Nephron progenitor cell (in vitro differentiated cells): ENCODE data around the gene GNG7.
"Not testable (repeated sequence)": the region's sequence is repeated elsewhere in the genome, so short reads cannot be mapped to it uniquely, and the experiment has no call there.

Experiments used
- DNase-seq: peaks from one replicate; pipeline ENCODE4 v3.0.0; 2021
- H3K27ac Mint-ChIP-seq: 2 replicates; pipeline ENCODE4 v1.8.0; 2021; ENCODE audit warnings: mild to moderate bottlenecking, moderate library complexity, mixed read lengths
- H3K27me3 Mint-ChIP-seq: 2 replicates; pipeline ENCODE4 v1.8.0; 2021; ENCODE audit warnings: mild to moderate bottlenecking, low read depth, mixed read lengths; ENCODE audit not compliant: poor library complexity
- H3K36me3 Mint-ChIP-seq: 2 replicates; pipeline ENCODE4 v1.8.0; 2021; ENCODE audit warnings: low read depth, mixed read lengths
- H3K4me1 Mint-ChIP-seq: 2 replicates; pipeline ENCODE4 v1.8.0; 2021; ENCODE audit warnings: mixed read lengths
- H3K4me3 Mint-ChIP-seq: 2 replicates; pipeline ENCODE4 v1.8.0; 2021; ENCODE audit warnings: mild to moderate bottlenecking, moderate library complexity, mixed read lengths
- H3K9me3 Mint-ChIP-seq: 2 replicates; pipeline ENCODE4 v1.8.0; 2021; ENCODE audit warnings: mild to moderate bottlenecking, moderate library complexity, mixed read lengths
- CTCF ChIP-seq: fragments of 200-600 bp; sonication (generic); IDR thresholded peaks from 2 replicates; pipeline ENCODE4 v1.5.0; 2021; ENCODE audit warnings: antibody characterized with exemption

The GNG7 gene

GRCh38 chr19:2577722-2578335 is 124.7 kb downstream of the GNG7 start:
- no peak overlapping the region for H3K27ac Mint-ChIP-seq
- peaks cover 8% of the 10 kb centered on the region for H3K36me3 Mint-ChIP-seq
- H3K4me1 Mint-ChIP-seq: peaks cover 16% of the 10 kb centered on the region
- peaks cover 14% of the 10 kb centered on the region for H3K9me3 Mint-ChIP-seq
- H3K4me3 Mint-ChIP-seq: peak overlapping the region; percentile 72
- DNase-seq: no peak
- H3K27me3 Mint-ChIP-seq: peaks cover 7% of the 10 kb centered on the region
- no peak for TF ChIP-seq CTCF

- H3K4me1 Mint-ChIP-seq: peaks cover 14% of the 10 kb centered on the region
- peak; percentile 41 for DNase-seq
- no peak overlapping the region for H3K4me3 Mint-ChIP-seq
- no peaks in the 10 kb centered on the region for H3K36me3 Mint-ChIP-seq
- no peak for TF ChIP-seq CTCF
- H3K27ac Mint-ChIP-seq: no peak overlapping the region
- H3K27me3 Mint-ChIP-seq: peaks cover 10% of the 10 kb centered on the region
- no peaks in the 10 kb centered on the region for H3K9me3 Mint-ChIP-seq
Measured at GRCh38 chr19:2575734-2576481, 126.6 kb downstream of the GNG7 start.

DNA sequence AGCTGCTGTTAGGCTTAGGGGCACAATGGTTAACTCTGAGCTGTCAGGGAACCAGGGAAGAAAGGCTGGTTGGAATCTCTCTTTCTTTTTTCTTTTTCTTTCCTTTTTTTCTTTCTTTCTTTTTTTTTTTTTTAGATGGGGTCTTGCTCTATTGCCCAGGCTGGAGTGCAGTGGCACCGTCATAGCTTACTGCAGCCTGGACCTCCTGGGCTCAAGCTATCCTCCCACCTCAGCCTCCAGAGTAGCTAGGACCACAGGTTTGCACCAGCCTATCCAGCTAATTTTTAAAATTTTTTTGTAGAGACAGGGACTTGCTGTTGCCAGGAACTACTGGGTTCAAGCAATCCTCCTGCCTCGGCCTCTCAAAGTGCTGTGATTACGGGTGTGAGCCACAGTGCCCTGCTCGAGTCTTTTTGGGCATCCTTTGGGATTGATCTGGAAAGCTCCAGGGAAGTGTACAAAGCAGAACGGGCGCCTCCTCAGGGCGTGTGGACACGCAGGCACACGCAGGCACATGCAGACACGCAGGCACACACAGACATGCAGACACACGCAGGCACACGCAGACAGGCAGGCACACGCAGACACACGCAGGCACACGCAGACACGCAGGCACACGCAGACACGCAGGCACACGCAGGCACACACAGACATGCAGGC is 127.4 kb downstream of the GNG7 start:
- Mint-ChIP-seq H3K9me3 (peaks cover 3% of the 10 kb centered on the region), H3K27me3 (peaks cover 13% of the 10 kb centered on the region), H3K4me3 (no peak overlapping the region), H3K36me3 (peaks cover 2% of the 10 kb centered on the region), H3K4me1 (peaks cover 12% of the 10 kb centered on the region), H3K27ac (no peak overlapping the region)
- no peak for TF ChIP-seq CTCF
- DNase-seq: no peak

GRCh38 chr19:2574478-2574931 is 128.0 kb downstream of the GNG7 start:
- no peak for TF ChIP-seq CTCF
- peaks cover 4% of the 10 kb centered on the region for H3K36me3 Mint-ChIP-seq
- peaks cover 7% of the 10 kb centered on the region for H3K9me3 Mint-ChIP-seq
- DNase-seq: no peak
- H3K4me1 Mint-ChIP-seq: peaks cover 12% of the 10 kb centered on the region
- H3K4me3 Mint-ChIP-seq: no peak overlapping the region
- H3K27ac Mint-ChIP-seq: peak overlapping the region; percentile 81
- H3K27me3 Mint-ChIP-seq: peaks cover 13% of the 10 kb centered on the region

DNA sequence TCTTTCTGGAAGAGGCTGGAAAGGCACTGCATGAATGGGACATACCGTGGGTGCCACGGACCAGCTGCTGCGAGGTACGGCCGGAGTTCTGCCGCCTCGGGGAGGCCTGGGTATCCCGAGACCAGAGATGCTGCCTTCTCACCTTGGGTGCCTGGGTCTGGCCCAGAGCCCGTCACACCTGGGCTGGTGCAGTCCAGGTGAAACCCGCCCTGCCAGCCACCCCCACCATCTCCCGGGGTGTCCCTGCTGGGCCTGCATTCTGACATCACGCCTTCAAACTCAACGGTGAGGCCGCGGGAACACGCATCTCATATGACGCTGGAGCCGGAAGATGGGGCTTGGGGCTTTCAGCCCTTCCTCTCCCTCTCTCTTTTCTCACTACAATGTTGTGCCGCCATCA is 128.6 kb downstream of the GNG7 start:
- H3K9me3 Mint-ChIP-seq: peaks cover 8% of the 10 kb centered on the region
- no peak for DNase-seq
- no peak overlapping the region for H3K4me3 Mint-ChIP-seq
- H3K4me1 Mint-ChIP-seq: peaks cover 12% of the 10 kb centered on the region
- no peak for TF ChIP-seq CTCF
- peaks cover 4% of the 10 kb centered on the region for H3K36me3 Mint-ChIP-seq
- peaks cover 13% of the 10 kb centered on the region for H3K27me3 Mint-ChIP-seq
- H3K27ac Mint-ChIP-seq: peak overlapping the region; percentile 81

DNA sequence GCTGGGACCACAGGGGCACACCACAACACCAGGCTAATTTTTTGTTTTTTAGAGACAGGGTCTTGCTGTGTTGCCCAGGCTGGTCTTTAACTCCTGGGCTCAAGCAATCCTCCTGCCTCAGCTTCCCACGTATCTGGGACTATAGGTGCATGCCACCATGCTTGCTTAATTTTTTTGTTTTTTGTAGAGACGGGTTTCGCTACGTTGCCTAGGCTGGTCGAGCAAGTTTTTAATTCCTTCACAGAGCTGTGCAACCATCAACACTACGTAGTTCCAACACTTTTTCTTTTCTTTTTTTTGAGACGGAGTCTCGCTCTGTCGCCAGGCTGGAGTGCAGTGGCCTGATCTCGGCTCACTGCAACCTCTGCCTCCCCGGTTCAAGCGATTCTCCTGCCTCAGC is 130.3 kb downstream of the GNG7 start:
- not testable (repeated sequence) for H3K36me3 Mint-ChIP-seq, H3K4me3 Mint-ChIP-seq, H3K27ac Mint-ChIP-seq, H3K27me3 Mint-ChIP-seq, DNase-seq
- H3K4me1 Mint-ChIP-seq: peaks cover 16% of the 10 kb centered on the region
- peaks cover 11% of the 10 kb centered on the region for H3K9me3 Mint-ChIP-seq
